HEK293 (cell line): ENCODE results near the gene MBP.

Source experiments
- BCL11B ChIP-seq: fragments of 450-650 bp; formaldehyde crosslinking; IDR thresholded peaks from 2 replicates; pipeline ENCODE4 v1.5.1; 2016; ENCODE audit warnings: low read depth, missing biosample characterization, missing genetic modification characterization
- MEIS1 ChIP-seq: sonication (generic); formaldehyde crosslinking; IDR thresholded peaks from 2 replicates; pipeline ENCODE4 v1.8.1; 2022; ENCODE audit warnings: missing genetic modification reagents, mild to moderate bottlenecking, borderline replicate concordance
- SP2 ChIP-seq: fragments of 450-650 bp; formaldehyde crosslinking; IDR thresholded peaks from 2 replicates; pipeline ENCODE4 v1.5.1; 2016; ENCODE audit warnings: missing biosample characterization, missing genetic modification characterization
- ZBTB1 ChIP-seq: fragments of 450-650 bp; formaldehyde crosslinking; IDR thresholded peaks from 2 replicates; pipeline ENCODE4 v1.5.1; 2016; ENCODE audit warnings: missing biosample characterization, missing genetic modification characterization
- ZBTB7A ChIP-seq: fragments of 450-650 bp; formaldehyde crosslinking; IDR thresholded peaks from 2 replicates; pipeline ENCODE4 v1.5.1; 2016; ENCODE audit warnings: low read depth, missing biosample characterization, missing genetic modification characterization
- ZNF174 ChIP-seq: fragments of 450-650 bp; formaldehyde crosslinking; IDR thresholded peaks from 2 replicates; pipeline ENCODE4 v1.5.0; 2017; ENCODE audit warnings: missing biosample characterization, mild to moderate bottlenecking, missing genetic modification characterization
- ZNF24 ChIP-seq: fragments of 450-650 bp; formaldehyde crosslinking; IDR thresholded peaks from 2 replicates; pipeline ENCODE4 v1.5.1; 2016; ENCODE audit warnings: missing biosample characterization, missing genetic modification characterization
- ZNF354C ChIP-seq: fragments of 450-650 bp; formaldehyde crosslinking; IDR thresholded peaks from 2 replicates; pipeline ENCODE4 v1.5.1; 2016; ENCODE audit warnings: missing biosample characterization, missing genetic modification characterization, low read depth, borderline replicate concordance
- ZNF426 ChIP-seq: fragments of 450-650 bp; formaldehyde crosslinking; IDR thresholded peaks from 2 replicates; pipeline ENCODE4 v1.5.1; 2017; ENCODE audit warnings: missing biosample characterization, missing genetic modification characterization, mild to moderate bottlenecking, inconsistent platforms, moderate library complexity
- ZNF549 ChIP-seq: fragments of 450-650 bp; IDR thresholded peaks from 2 replicates; pipeline ENCODE4 v1.5.1; 2018; ENCODE audit warnings: missing biosample characterization, missing genetic modification characterization, mild to moderate bottlenecking, inconsistent platforms, moderate library complexity
- ZNF747 ChIP-seq: fragments of 450-650 bp; formaldehyde crosslinking; IDR thresholded peaks from 2 replicates; pipeline ENCODE4 v1.5.1; 2016; ENCODE audit warnings: missing biosample characterization, missing genetic modification characterization
- TF ChIP-seq, protein P1 (sequence below): fragments of 450-650 bp; formaldehyde crosslinking; IDR thresholded peaks from 2 replicates; pipeline ENCODE4 v1.5.1; 2016; ENCODE audit warnings: missing biosample characterization, missing genetic modification characterization
- TF ChIP-seq, protein P2 (sequence below): fragments of 450-650 bp; formaldehyde crosslinking; IDR thresholded peaks from 2 replicates; pipeline ENCODE4 v1.5.1; 2016; ENCODE audit warnings: missing biosample characterization, missing genetic modification characterization

DNA sequence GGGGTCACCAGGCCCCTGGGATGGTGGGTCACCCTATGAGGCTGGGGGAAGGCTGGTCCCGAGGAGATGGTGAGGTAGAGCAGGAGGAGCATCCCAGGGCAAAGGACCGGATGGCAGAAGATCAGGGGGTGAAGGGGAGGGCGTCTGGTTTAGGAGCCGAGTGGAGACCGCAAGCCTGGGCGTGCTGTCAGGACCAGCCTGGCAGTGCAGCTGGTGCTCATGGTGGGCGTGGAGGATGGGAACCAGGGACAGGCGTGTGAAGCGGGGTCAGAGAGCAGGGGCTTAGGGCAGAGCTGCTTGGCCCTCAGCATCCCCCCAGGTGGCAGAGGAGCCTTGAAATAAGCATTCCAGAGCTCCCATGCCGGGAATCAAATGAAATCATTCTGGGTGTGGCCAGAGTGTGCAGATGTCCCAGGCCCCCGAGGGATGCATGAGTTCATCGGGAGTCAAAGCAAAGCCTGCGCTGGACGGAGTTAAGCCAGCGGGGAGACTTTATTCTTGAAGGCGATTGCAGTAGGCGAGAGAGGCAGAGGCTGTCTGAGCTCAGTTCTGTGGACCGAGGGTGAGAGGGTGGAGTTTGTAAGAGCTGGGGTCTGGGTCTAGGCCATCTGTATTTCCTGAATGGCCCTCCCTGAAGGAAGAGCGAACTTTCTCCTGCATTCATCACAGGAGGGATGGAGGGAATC lies 33.1 kb upstream of the MBP start:
- TF ChIP-seq, protein P1, sequence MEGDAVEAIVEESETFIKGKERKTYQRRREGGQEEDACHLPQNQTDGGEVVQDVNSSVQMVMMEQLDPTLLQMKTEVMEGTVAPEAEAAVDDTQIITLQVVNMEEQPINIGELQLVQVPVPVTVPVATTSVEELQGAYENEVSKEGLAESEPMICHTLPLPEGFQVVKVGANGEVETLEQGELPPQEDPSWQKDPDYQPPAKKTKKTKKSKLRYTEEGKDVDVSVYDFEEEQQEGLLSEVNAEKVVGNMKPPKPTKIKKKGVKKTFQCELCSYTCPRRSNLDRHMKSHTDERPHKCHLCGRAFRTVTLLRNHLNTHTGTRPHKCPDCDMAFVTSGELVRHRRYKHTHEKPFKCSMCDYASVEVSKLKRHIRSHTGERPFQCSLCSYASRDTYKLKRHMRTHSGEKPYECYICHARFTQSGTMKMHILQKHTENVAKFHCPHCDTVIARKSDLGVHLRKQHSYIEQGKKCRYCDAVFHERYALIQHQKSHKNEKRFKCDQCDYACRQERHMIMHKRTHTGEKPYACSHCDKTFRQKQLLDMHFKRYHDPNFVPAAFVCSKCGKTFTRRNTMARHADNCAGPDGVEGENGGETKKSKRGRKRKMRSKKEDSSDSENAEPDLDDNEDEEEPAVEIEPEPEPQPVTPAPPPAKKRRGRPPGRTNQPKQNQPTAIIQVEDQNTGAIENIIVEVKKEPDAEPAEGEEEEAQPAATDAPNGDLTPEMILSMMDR (tag by site-specific recombination) = no peak
- no peak for TF ChIP-seq ZNF174
- TF ChIP-seq ZBTB7A = no peak
- no peak for TF ChIP-seq ZNF24 (tag by site-specific recombination)
- no peak for TF ChIP-seq ZNF747 (tag by site-specific recombination)
- TF ChIP-seq ZNF549 (tag by site-specific recombination) = no peak
- TF ChIP-seq ZNF354C (tag by site-specific recombination) = no peak
- TF ChIP-seq ZBTB1 (tag by site-specific recombination) = no peak
- no peak for TF ChIP-seq SP2
- TF ChIP-seq BCL11B (tag by site-specific recombination) = no peak
- TF ChIP-seq, protein P2, sequence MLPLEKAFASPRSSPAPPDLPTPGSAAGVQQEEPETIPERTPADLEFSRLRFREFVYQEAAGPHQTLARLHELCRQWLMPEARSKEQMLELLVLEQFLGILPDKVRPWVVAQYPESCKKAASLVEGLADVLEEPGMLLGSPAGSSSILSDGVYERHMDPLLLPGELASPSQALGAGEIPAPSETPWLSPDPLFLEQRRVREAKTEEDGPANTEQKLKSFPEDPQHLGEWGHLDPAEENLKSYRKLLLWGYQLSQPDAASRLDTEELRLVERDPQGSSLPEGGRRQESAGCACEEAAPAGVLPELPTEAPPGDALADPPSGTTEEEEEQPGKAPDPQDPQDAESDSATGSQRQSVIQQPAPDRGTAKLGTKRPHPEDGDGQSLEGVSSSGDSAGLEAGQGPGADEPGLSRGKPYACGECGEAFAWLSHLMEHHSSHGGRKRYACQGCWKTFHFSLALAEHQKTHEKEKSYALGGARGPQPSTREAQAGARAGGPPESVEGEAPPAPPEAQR = no peak
- TF ChIP-seq ZNF426 = no peak
- TF ChIP-seq MEIS1 = no peak
